Endothelial cell (in vitro differentiated cells): ENCODE data around the gene RASAL2. TPM values are rescaled to one million over a fixed set of nuclear protein-coding genes. Genes with fewer than 3 reads are reported as not detected.

ENCODE experiments used
- DNase-seq: peaks from one replicate; pipeline ENCODE4 v3.0.0; 2021; ENCODE audit warnings: low spot score
- H3K27ac Mint-ChIP-seq: one replicate; pipeline ENCODE4 v1.8.0; 2021; ENCODE audit warnings: mixed read lengths, inconsistent platforms; ENCODE audit not compliant: unreplicated experiment
- H3K27me3 Mint-ChIP-seq: one replicate; pipeline ENCODE4 v1.8.0; 2021; ENCODE audit warnings: mild to moderate bottlenecking, moderate library complexity, mixed read lengths, inconsistent platforms; ENCODE audit not compliant: unreplicated experiment
- H3K36me3 Mint-ChIP-seq: one replicate; pipeline ENCODE4 v1.8.0; 2021; ENCODE audit warnings: mild to moderate bottlenecking, low read depth, mixed read lengths, inconsistent platforms; ENCODE audit not compliant: unreplicated experiment
- H3K4me1 Mint-ChIP-seq: one replicate; pipeline ENCODE4 v1.8.0; 2021; ENCODE audit warnings: mild to moderate bottlenecking, mixed read lengths, inconsistent platforms; ENCODE audit not compliant: unreplicated experiment
- H3K4me3 Mint-ChIP-seq: one replicate; pipeline ENCODE4 v1.8.0; 2021; ENCODE audit warnings: mild to moderate bottlenecking, mixed read lengths, inconsistent platforms; ENCODE audit not compliant: unreplicated experiment
- H3K9me3 Mint-ChIP-seq: one replicate; pipeline ENCODE4 v1.8.0; 2021; ENCODE audit warnings: mixed read lengths, inconsistent platforms; ENCODE audit not compliant: unreplicated experiment
- total RNA-seq: library from RNA; stranded (reverse); fragmentation: NEBNext Ultra II Directional; extraction: Animal tissue kit (Norgen Biotek cat#: 25700); gene quantifications from one replicate; pipeline ENCODE4 v1.2.1, GENCODE V29; 2021; ENCODE audit not compliant: unreplicated experiment
- TF ChIP-seq, protein P1 (sequence below): fragments of 200-600 bp; sonication (generic); IDR thresholded peaks from one replicate; pipeline ENCODE4 v1.5.0; 2021; ENCODE audit warnings: antibody characterized with exemption; ENCODE audit not compliant: unreplicated experiment

RASAL2 gene
- total RNA-seq, 1 donor from 2014 or later, result 82.1 TPM

DNA sequence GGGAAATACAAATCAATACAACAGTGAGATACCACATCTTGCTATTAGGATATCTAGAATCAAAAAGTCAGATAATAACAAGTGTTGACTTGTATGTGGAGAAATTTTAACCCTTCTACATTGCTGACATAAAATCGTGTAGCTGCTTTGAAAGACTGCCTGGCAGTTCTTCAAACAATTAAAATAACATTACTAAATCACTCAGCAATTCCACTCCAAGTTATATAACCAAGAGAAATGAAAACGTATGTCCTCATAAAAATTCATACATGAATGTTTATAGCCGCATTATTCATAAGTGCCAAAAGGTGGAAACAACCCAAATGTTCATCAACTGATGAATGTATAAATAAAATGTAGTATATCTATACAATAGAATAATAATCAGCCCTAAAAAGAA is 164.6 kb downstream of the RASAL2 start:
- H3K27me3 Mint-ChIP-seq, result peaks cover 3% of the 10 kb centered on the region
- H3K36me3 Mint-ChIP-seq, result peaks cover 7% of the 10 kb centered on the region
- H3K27ac Mint-ChIP-seq, result no peak overlapping the region
- no peak for DNase-seq
- TF ChIP-seq, protein P1, sequence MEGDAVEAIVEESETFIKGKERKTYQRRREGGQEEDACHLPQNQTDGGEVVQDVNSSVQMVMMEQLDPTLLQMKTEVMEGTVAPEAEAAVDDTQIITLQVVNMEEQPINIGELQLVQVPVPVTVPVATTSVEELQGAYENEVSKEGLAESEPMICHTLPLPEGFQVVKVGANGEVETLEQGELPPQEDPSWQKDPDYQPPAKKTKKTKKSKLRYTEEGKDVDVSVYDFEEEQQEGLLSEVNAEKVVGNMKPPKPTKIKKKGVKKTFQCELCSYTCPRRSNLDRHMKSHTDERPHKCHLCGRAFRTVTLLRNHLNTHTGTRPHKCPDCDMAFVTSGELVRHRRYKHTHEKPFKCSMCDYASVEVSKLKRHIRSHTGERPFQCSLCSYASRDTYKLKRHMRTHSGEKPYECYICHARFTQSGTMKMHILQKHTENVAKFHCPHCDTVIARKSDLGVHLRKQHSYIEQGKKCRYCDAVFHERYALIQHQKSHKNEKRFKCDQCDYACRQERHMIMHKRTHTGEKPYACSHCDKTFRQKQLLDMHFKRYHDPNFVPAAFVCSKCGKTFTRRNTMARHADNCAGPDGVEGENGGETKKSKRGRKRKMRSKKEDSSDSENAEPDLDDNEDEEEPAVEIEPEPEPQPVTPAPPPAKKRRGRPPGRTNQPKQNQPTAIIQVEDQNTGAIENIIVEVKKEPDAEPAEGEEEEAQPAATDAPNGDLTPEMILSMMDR, result no peak
- H3K4me3 Mint-ChIP-seq, result no peak overlapping the region
- no peaks in the 10 kb centered on the region for H3K9me3 Mint-ChIP-seq
- H3K4me1 Mint-ChIP-seq, result peaks cover 15% of the 10 kb centered on the region

DNA sequence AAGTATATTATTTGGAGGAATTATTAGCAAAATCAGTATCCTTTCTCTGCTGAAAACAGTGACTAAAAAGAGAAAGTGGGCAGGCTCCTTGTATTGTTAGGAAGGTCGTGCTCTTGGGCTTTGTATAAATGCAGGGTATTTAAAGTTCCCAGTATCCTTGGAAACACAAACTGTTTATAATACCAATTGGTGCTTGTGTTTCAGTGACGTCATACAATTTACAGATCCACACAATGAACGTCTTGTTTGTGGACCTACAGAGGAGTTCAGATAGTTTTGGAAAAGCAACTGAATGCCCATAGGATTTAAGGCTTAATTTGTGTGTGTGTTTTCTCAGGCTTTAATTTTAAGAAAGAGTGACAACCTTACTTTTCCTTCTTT is 168.2 kb downstream of the RASAL2 start:
- Mint-ChIP-seq H3K36me3 (no peaks in the 10 kb centered on the region), H3K9me3 (no peaks in the 10 kb centered on the region), H3K27me3 (peaks cover 5% of the 10 kb centered on the region), H3K27ac (peak overlapping the region; percentile 89), H3K4me3 (no peak overlapping the region), H3K4me1 (peaks cover 17% of the 10 kb centered on the region)
- TF ChIP-seq, protein P1, result no peak
- no peak for DNase-seq

DNA sequence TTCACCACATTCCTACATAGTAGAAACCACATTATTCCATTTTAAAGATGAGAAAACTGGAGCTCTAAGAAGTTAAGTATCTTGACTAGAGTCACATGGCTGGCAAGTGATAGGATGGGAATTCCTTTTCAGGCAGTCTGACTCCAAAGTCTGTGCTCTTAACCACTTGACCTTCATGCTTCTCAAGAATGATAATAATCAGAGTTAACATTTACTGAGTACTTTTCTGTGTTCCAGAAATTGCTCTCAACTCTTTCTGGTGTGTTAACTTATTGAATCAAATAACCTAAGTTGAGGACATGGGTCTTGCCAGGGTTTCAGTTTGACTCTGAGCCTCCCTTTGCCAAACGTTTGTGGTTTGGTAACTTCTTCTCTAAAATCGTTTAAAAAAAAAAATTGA is 169.4 kb downstream of the RASAL2 start:
- H3K4me1 Mint-ChIP-seq, result peaks cover 28% of the 10 kb centered on the region
- H3K9me3 Mint-ChIP-seq, result no peaks in the 10 kb centered on the region
- TF ChIP-seq, protein P1, result no peak
- DNase-seq, result no peak
- H3K4me3 Mint-ChIP-seq, result no peak overlapping the region
- H3K27me3 Mint-ChIP-seq, result peaks cover 7% of the 10 kb centered on the region
- peak overlapping the region; percentile 83 for H3K27ac Mint-ChIP-seq
- H3K36me3 Mint-ChIP-seq, result no peaks in the 10 kb centered on the region

DNA sequence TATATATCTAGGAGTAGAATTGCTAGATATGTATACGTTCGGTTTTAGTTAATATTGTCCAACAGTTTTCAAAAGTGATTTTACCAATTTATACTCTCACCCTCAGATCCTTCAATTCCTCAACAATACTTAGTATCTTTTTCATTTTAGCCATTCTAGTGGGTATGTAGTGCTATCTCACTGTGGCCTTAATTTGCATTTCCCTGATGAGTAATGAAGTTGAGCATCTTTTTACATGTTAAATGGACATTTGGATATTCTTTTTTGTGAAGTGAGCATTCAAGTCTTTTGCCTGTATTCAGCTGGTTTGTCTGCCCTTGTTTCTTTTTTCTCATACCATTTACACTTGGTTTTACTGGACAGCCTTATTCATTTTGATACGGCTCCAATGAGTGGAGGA is 172.2 kb downstream of the RASAL2 start:
- Mint-ChIP-seq H3K36me3 (no peaks in the 10 kb centered on the region), H3K27me3 (peaks cover 8% of the 10 kb centered on the region), H3K27ac (peak overlapping the region; percentile 99), H3K4me1 (peaks cover 49% of the 10 kb centered on the region), H3K4me3 (no peak overlapping the region), H3K9me3 (no peaks in the 10 kb centered on the region)
- TF ChIP-seq, protein P1, result no peak
- no peak for DNase-seq

DNA sequence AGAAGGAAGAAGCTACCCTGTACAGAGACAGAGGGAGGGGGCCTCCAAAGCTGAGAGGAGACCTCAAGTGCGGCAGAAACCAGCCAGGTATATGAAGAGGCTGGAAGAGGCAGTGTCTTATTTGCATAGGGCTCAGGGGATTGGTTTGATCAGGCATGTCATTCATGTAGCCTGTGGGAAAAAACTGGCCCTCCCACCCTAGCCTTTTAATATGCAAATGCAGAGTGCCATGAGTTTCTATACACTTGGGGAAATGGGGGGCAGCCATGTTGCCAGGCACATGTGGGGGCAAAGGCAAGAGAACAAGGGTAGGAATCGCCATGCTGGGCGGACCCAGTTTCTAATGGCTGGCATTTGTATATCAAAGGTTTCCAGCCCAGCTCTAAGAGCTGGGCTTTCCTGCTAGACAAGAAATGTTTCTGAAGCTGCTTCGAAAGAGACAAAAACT is 172.7 kb downstream of the RASAL2 start:
- DNase-seq, result no peak
- H3K4me1 Mint-ChIP-seq, result peaks cover 53% of the 10 kb centered on the region
- H3K4me3 Mint-ChIP-seq, result no peak overlapping the region
- peaks cover 8% of the 10 kb centered on the region for H3K27me3 Mint-ChIP-seq
- no peaks in the 10 kb centered on the region for H3K36me3 Mint-ChIP-seq
- TF ChIP-seq, protein P1, result no peak
- no peaks in the 10 kb centered on the region for H3K9me3 Mint-ChIP-seq
- peak overlapping the region; percentile 99 for H3K27ac Mint-ChIP-seq
